Stimulated activated CD4-positive, alpha-beta T cell treated with anti-CD3 and anti-CD28 coated beads, Interleukin-4, amount 100 ng/mL, for 48 hours (primary cell): ENCODE data around the gene TNRC6A.
A peak's percentile ranks its signal among the peaks of the same experiment; 100 is the strongest.
"Not testable (repeated sequence)": the region's sequence is repeated elsewhere in the genome, so short reads cannot be mapped to it uniquely, and the experiment has no call there.

ENCODE experiments used
- DNase-seq, 2 donors: peaks; one replicate each; pipeline ENCODE4 v3.0.0-alpha.2; 2020; ENCODE audit warnings: low read depth in 2 of 2

The TNRC6A gene

DNA sequence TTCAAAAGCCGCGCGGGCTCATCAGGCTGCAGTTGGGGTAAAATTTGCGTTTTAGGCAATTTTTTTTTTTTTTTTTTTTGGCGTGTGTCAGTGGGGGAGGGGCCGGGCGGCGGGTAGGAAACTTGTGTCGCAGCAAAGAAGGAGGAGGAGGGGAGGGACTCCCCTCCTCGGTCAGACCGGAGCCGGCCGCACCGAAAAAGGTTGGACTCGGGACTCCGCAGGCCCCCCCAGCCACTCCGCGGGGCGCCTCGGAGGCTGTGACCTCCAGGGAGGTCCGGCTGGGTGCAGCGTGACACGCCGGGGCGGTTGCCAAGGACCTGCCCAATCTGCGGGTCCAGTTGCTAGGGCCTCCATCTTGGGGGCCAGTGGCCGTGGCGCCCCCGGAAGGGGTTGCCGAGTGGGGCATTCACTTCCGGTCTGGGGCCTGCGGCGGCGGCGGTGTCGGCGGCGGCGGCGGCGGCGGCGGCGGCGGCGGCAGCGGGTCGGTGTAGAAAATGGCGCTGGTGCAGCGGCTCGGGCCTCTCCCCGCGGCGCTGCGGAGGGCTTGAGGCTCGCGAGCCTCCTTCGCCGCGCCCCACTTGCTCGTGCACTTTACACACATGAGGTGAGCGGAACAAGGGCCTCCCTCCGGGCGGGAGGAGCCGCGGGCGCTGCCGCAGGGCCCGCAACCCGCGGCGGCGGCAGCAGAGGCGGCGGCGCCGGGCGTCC, at the start of gene TNRC6A:
Gene TNRC6A, plus strand, starts transcription at position 409 of the 708 bp plus-strand sequence. Its CDS starts 191 bp downstream, at position 600.
- DNase-seq = peak; percentile 71 to 83

DNA sequence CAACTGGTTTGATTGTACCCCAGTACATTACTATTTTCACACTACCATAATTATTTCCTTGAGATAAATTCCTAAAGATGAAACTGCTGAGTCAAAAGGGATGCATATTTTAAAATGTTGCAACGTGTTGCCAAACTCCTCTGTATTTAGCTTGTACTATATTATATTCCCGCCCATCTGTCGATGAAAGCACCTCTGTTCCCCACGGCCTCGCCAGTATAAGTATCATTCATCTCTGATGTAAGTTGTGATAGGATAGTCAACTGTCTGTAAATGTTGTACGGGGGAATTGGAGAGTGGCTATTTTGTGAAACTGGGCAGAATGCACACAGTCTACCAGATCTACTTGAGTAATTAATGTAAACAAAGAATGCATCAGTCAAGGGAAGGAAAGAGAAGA, 47.7 kb upstream of the TNRC6A start:
- no peak for DNase-seq

DNA sequence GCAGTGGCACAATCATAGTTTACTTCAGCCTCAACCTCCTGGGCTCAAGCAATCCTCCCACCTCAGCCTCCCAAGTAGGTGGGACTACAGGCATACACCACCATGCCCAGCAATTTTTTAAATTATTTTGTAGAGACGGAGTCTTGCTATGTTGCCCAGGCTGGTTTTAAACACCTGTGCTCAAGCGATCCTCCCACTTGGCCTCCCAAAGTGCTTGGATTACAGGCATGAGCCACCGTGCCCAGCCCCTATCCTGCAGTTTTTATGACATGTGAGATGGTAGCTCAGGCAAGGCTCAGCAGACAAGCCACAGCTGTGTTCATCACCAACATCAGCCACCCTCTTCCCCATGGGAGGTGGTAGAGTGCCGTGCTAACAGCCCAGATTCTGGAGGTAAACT, 46.2 kb upstream of the TNRC6A start:
- DNase-seq = no peak

DNA sequence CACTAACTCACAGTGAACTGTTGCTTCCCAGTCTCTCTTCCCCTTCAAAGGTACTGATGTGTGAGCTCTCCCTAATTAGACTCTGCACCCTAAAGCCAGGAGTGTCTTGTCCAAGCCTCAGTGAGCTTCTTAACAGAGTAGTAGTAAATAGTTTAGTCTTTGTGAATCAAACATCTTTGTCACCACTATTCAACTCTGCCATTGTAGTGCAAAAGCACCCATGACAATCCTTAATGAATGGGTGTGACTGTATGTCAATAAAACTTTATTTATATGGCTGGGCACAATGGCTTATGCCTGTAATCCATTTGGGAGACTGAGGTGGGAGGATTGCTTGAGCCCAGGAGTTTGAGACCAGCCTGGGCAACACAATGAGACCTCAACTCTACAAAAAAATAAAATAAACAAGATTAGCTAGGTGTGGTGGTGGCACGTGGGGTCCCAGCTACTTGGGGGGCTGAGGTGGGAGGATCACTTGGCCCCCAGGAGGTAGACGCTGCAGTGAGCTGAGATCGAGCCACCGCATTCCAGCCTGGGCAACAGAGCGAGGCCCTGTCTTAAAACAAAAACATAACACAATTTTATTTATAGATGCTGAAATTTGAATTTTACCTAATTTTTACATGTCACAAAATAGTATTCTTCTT, 45.5 kb upstream of the TNRC6A start:
- DNase-seq = no peak

DNA sequence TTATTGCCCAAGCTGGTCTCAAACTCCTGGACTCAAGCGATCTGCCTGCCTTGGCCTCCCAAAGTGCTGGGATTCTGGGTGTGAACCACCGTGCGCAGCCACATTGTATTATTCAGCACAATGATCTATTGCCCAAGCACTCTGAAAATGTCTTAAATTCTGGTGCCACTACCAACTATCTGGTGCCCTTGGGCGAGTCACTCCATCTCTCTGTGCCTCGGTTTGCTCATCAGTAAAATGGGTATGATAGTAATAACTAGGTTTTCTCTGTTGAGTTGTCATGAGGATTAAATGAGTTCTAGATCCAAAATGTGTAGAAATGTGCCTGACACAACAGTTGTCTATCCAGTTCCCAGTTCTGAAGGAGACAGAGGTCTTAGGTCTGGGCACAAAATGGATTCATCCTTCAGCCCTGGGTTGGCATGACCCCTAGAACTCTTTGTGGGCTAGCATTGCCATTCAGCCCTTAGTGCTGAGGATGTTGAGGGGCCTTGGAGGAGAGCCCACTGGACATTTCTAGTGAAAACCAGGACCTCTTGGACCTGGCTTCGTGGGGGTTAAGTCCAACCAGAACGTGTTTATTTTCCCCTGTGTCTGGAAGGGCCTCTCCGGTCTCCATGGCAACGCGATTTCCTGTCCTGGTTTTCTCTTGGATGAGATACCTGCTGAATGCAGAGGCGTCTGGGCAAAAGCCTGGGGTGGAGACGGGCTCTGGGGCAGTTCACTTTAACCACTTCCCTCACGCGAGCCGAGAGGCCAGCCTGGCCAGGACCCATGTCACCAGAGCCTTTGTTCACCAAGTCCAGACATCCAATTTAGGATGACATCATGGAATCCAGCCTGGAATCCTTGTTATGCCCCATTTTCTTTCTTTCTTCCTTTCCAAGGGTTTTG, 43.7 kb upstream of the TNRC6A start:
- DNase-seq = no peak

DNA sequence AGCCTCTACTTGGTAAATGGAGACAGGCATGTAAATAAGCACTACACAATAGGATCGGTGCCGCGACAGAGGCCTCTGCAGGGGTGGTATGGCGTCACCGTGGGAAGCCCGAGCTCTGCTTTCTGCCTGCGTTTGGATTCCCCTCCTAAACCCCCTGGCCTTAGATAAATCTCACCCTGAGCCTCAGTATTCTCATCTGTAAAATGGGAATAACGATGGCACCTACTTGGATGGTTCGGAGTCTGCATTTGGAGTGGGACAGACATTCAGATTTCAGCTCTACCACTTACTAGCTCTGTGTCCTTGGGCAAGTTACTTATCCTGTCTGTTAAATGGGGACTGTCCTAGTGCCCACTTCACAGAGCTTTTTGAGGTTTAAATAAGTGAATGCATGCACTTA, 42.8 kb upstream of the TNRC6A start:
- DNase-seq = no peak

DNA sequence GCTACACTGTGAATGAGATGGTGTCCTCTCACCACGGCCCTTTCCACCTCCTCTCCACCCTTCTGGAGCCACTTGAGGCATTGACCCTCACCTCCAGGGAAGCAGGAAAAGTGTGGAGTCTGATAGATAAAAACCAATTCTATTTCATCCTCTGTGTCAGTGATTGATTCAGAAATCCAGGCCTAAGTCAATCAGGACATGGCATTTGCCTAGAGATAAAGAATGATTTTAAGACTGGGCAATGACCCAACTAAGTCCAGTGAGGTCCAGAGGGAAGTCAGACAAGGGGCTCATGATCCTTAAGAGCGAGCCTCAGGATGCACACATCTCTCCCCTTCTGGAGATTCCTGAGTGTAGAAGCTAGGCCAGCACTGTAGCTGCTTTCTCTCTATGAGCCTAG, 41.1 kb upstream of the TNRC6A start:
- no peak for DNase-seq

DNA sequence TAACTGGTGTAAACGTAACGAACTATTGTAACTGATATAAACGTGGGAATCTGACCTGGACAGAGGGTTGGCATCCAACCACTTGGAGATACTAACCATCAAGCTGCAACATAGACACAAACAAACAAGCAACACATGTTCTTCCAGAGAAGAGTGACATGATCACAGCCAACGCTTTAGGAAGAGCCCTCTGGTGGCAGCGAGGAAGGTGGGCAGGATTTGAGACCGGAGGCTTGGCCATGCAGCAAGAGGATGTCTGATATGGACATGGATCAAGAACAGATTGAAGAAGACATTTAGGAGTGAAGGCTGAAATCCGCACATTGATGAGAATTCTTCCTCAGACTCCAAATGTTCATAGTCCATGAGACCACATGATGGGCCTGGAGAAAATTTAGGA, 40.3 kb upstream of the TNRC6A start:
- no peak for DNase-seq

DNA sequence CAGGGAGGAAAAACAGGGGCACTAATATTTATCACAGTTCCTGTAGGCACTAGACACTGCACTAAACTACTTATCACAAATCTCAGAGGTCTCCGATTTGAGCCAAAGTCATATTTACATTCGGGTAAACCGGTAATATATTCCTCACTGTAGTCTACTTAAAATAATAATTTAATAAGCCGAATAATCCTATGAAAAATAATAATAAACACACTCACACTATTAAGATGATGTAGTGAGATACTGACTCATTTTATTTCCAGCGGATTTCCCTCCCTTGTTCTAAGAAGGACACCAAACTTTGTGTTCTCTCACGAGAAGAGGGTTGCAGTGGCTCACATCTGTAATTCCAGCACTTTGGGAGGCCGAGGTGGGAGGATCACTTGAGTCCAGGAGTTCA, 36.6 kb upstream of the TNRC6A start:
- no peak for DNase-seq

DNA sequence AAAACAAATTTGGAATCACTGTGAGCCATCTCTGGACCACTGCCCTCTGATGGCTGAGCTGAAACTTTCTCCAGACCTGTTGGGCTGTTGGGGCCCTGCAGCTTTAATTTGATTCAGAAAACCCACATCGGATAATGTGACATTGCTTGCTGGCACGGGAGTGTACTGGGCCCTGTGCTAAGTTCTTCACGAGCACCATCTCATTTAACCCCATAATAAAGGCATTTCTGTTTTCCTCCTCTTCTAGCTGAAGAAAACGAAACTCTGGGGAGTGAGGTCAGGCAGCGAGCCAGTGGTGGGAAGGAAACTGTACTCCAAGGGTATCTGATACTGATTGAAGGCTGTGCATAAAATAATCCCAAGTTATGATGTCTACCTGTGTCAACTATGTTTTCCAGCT, 34.5 kb upstream of the TNRC6A start:
- DNase-seq = no peak

DNA sequence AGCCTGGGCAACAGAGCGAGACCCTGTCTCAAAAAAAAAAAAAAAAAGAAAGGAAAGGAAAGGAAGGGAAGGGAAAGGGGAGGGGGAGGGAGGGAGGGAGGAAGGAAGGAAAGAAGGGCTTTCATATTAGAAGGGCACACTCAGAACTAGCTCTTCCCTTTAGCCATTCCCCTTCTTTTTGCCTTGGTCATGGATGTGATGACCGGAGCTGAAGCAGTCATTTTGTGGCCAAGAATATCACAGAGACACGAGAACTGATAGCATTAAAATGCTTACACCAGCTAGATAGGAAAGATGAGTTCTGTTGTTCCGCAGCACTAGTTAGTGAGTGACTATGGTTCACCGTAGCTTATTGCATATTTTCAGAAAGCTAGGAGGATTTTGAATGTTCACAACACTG, 32.8 kb upstream of the TNRC6A start:
- no peak for DNase-seq

DNA sequence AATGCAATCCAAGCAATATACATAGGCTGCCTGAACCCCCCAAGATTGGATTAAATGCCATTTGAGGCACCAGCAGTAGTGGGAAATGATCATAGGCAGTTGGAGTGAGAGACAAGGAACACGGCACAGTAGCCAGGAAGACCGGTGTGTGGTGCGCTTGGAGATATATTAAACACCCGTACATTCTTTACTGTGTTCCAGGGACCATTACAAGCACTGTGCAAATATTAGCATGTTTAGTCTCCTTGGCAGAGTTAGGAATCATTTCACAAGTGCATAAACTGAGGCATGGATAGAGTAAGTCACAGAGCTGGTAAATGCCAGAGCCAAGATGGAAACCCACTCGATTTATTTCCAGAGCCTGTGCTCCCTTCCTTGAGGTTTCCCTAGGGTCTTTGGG, 31.1 kb upstream of the TNRC6A start:
- no peak for DNase-seq

DNA sequence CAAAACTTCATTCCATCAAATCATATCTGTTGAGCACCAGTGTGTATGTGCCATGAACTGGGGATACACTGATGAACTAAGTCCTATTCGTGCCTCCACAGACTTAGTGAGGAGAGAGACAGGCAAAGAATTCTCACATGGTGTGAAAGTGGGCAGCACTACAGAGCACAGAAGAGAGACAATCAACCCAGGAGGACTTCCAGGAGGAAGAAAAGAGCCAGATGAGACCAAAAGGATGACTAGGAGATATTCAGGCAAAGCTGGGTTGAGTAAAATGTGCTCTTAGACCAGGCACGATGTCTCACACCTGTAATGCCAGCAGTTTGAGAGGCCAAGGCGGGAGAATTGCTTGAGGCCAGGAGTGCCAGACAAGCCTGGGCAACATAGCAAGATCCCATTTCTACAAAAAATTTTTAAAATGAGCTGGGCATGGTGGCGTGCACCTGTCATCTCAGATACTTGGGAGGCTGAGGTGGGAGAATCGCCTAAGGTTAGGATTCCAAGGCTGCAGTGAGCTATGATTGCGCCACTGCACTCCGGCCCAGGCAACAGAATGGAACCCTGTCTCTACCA, 30.2 kb upstream of the TNRC6A start:
- DNase-seq = no peak

DNA sequence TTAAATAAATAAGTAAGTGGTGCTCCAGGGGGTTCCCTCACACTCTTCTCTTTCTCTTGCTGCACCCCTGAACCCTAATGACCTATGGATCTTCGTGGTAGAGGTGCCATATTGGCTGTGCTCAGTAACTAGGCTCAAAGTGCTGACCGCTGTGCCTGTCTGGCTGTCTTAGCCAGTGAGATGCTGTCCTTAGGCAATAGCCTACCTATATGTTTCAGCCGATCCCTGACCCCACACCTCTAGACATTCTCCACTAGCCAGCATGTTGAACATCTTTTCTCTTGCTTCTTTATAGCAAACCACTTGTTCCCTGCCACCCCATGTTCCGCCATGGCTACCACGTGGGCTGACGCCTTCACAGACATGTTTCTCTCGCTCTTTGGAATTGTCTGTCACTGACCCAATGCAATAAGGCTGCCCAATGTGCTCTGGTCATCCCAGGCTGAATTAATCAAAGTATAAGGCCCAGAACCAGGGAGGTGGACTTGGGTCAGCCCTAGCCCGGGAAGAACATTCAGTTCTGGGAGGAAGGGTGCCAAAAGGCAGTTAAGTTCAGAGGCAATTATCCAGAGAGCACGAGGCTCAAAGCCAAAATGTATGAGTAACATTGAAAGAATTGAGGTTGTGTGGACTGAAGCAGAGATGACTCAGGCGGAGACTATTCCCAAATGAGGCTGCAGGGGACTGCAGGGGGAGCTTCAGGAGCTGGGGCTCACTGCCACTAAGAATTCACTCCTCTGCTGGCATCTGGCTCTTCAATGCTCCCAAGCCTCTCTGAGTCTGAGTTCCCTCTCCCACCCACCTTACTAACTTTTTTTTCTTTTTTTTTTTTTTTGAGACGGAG, 28.7 kb upstream of the TNRC6A start:
- DNase-seq = no peak

DNA sequence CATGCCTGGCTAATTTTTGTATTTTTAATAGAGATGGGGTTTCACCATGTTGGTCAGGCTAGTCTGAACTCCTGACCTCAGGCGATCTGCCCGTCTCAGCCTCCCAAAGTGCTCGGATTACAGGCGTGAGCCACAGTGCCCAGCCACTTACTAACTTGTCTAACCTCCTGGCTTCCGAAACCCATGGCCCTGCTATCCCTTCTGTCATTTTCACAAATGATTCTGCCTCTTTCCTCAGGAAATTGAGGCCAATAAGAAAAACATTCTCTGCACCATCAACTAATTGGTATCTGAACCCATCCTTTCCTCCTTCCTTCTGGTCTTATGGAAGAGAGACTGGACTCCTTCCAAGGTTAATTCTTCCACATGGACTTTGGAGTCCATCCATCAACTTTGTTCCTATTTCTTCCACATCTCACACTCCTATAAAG, 27.9 kb upstream of the TNRC6A start:
- DNase-seq = no peak

DNA sequence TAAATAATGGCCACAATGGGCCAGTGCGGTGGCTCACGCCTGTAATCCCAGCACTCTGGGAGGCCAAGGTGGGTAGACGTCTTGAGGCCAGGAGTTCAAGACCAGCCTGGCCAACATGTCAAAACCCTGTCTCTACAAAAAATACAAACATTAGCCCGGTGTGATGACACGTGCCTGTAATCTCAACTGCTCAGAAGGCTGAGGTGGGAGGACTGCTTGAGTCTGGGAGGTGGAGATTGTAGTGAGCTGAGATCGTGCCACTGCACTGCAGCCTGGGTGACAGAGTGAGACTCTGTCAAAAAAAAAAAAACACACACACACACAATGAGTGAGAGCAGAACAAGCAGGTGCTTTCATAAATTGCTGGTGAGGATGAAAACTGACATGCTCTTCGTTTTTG, 21.7 kb upstream of the TNRC6A start:
- DNase-seq = not testable (repeated sequence)

DNA sequence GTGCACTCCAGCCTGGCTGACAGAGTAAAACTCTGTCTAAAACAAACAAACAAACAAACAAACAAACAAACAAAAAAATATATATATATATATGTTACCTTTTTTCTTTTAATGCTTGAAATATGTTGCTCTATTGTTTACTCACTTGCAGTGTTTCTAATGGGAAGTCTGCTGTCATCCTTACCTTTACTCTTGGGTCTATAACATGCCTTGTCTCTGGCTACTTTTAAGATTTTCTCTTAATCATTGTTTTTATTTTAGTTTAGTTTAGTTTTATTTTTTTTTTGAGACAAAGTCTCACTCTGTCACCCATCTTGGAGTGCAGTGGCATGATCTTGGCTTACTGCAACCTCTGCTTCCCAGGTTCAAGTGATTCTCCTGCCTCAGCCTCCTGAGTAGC, 16.1 kb upstream of the TNRC6A start:
- no peak for DNase-seq

DNA sequence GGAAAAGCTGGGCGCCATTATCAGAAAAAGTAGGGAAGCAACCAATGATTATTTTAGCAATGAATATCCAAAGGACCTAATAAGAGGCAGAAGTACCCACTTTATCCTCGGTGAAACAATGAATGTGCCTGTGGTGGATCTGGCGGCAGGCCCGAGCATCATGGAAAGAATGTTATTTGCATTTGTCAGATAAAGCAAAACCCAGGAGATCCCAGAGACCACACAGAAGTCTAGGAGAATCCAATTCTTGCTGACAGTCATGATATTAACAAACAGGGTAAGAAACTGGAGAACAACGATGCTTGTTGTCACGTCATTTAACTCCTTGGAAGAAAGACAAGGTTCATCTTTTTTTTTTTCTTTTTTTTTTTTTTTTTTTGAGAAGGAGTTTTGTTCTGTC, 12.0 kb upstream of the TNRC6A start:
- no peak for DNase-seq

DNA sequence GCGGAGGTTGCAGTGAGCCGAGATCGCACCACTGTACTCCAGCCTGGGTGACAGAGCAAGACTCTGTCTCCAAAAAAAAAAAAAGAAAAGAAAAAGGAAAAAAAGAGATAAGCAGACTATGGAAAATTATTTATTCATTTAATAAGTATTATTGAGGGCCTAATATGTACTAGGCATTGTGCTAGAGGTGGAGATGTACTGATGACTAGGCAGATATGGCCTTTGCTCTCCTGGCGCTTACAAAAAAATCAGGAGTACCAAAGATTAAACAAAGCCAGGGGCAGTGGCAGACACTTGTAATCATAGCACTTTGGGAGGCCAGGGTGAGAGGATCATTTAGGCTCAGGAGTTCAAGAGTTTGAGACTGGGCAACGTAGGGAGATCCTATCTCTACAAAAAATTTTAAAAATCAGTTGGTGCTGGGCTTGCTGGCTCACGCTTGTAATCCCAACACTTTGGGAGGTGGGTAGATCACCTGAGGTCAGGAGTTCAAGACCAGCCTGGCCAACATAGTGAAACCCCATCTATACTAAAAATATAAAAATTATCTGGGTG, 10.4 kb upstream of the TNRC6A start:
- no peak for DNase-seq

DNA sequence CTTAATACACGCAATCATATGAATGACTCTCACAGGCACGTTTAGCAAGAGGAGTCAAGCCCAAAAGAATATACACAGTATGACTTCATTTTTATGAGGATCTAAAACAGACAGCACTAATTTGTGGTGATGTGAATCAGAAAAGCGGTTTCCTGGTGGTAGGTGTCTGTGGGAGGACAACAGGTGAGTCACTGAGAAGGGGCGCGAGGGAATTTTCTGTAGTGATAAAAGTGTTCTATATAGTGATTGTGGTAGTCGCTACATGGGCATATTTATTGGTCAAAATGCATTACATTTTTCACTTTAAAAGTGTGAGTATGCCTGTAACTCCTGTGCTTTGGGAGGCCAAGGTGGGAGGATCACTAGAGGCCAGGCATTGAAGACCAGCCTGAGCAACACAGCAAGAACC, 7.6 kb upstream of the TNRC6A start:
- DNase-seq = peak; percentile 29 to 62

DNA sequence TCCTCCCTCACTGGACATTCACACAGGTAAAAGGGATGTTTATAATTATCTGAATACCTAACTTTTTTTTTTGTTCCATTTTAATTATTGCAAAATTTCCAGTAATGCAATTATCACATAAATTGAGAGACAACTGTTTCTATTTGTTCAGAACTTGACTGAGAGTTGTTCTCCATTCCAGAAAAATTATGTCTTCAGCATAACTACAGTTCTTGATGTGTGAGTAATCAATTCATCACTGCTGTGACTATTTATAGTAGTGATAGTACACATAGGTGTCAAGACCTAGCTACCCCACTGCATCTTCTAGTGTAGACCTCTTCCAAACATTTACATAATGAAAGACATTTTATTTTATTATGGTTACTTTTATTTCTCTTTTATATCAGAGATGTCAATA, 5.8 kb upstream of the TNRC6A start:
- DNase-seq = no peak
